SK-N-SH (cell line): ENCODE measurements around the gene DOK6.

Experiments used
- CHD2 ChIP-seq: fragments of 150-350 bp; IDR thresholded peaks from 2 replicates; pipeline ENCODE4 v1.6.1; 2018; ENCODE audit warnings: low read length; ENCODE audit not compliant: partially characterized antibody
- CTCF ChIP-seq: fragments of 200-600 bp; sonication (generic); IDR thresholded peaks from 2 replicates; pipeline ENCODE4 v1.6.1; 2017; ENCODE audit warnings: antibody characterized with exemption, mild to moderate bottlenecking, moderate library complexity
- EZH2phosphoT487 ChIP-seq: fragments of 200-600 bp; sonication (generic); IDR thresholded peaks from 2 replicates; pipeline ENCODE4 v1.6.1; 2017; ENCODE audit warnings: low read depth, mixed run types, mild to moderate bottlenecking, antibody characterized with exemption, moderate library complexity, borderline replicate concordance
- NFIC ChIP-seq: IDR thresholded peaks from 2 replicates; pipeline ENCODE4 v1.4.0; 2012; ENCODE audit warnings: borderline replicate concordance
- REST ChIP-seq: IDR thresholded peaks from 2 replicates; pipeline ENCODE4 v1.6.1; 2012; ENCODE audit warnings: mild to moderate bottlenecking, low read depth, low read length, moderate library complexity

- TF ChIP-seq NFIC (no peak), REST (no peak), CHD2 (no peak), CTCF (no peak), EZH2phosphoT487 (no peak)
Measured at GRCh38 chr18:69838003-69838402, 437.3 kb downstream of the DOK6 start.
